Activated CD8-positive, alpha-beta T cell treated with anti-CD3 and anti-CD28 coated beads, Interleukin-2, amount 10 ng/mL, durations not matched to agents 7 days and 5 days (primary cell): ENCODE measurements around the gene MARF1. TPM values are rescaled to one million over a fixed set of nuclear protein-coding genes. Genes with fewer than 3 reads are reported as not detected.
"Not testable (repeated sequence)": the region's sequence is repeated elsewhere in the genome, so short reads cannot be mapped to it uniquely, and the experiment has no call there.

Experiments used
- ATAC-seq: fragments of 150-1000 bp; cut with Tn5 transposase; one replicate; pipeline ENCODE4 v1.10.0; 2021; ENCODE audit warnings: moderate library complexity
- CTCF ChIA-PET: fragments of 350-600 bp; sonication (Branson Sonifier 250); formaldehyde crosslinking; loops from one replicate; lab custom pipeline; 2021; ENCODE audit warnings: antibody characterized with exemption; lab: Charles Lee
- POLR2A ChIA-PET: fragments of 350-600 bp; sonication (Branson Sonifier 250); formaldehyde crosslinking; loops from one replicate; lab custom pipeline; 2021; ENCODE audit warnings: antibody characterized with exemption; lab: Charles Lee
- DNase-seq: peaks from one replicate; pipeline ENCODE4 v3.0.0-alpha.2; 2020
- H3K27ac Mint-ChIP-seq: one replicate; pipeline ENCODE4 v1.8.0; 2021; ENCODE audit warnings: mild to moderate bottlenecking, mixed read lengths
- H3K27me3 Mint-ChIP-seq: one replicate; pipeline ENCODE4 v1.8.0; 2021; ENCODE audit warnings: low read depth, mixed read lengths
- H3K36me3 Mint-ChIP-seq: one replicate; pipeline ENCODE4 v1.8.0; 2021; ENCODE audit warnings: low read depth, mixed read lengths
- H3K4me1 Mint-ChIP-seq: one replicate; pipeline ENCODE4 v1.8.0; 2021; ENCODE audit warnings: low read depth, mixed read lengths
- H3K4me3 Mint-ChIP-seq: one replicate; pipeline ENCODE4 v1.8.0; 2021; ENCODE audit warnings: mild to moderate bottlenecking, mixed read lengths
- H3K9me3 Mint-ChIP-seq: one replicate; pipeline ENCODE4 v1.8.0; 2022; ENCODE audit warnings: mixed read lengths; ENCODE audit not compliant: insufficient read depth
- total RNA-seq, 2 experiments: library from RNA; stranded (reverse); gene quantifications; one replicate each; pipeline ENCODE4 v1.2.3, GENCODE V29; 2021

The MARF1 gene
- total RNA-seq, 2 experiments from 2014 or later, result 62.7 to 64.5 TPM

- ChIA-PET POLR2A (no interaction called here), CTCF (interaction anchor here (1.2 kb wide), 1 partner anchor 32 kb away, joined by 3 read pairs; no protein-coding TSS in a partner anchor)
- DNase-seq (no peak), ATAC-seq (no peak)
- Mint-ChIP-seq H3K9me3 (peaks cover 4% of the 10 kb centered on the region), H3K36me3 (no peaks in the 10 kb centered on the region), H3K27ac (no peak overlapping the region), H3K27me3 (no peaks in the 10 kb centered on the region), H3K4me1 (no peaks in the 10 kb centered on the region), H3K4me3 (no peak overlapping the region)
Measured at GRCh38 chr16:15564604-15565339, 78.2 kb downstream of the MARF1 start.

GRCh38 chr16:15559176-15559575, 83.8 kb downstream of the MARF1 start:
- Mint-ChIP-seq H3K4me1 (no peaks in the 10 kb centered on the region), H3K4me3 (no peak overlapping the region), H3K27ac (no peak overlapping the region), H3K9me3 (peaks cover 4% of the 10 kb centered on the region), H3K27me3 (no peaks in the 10 kb centered on the region), H3K36me3 (no peaks in the 10 kb centered on the region)
- DNase-seq (no peak), ATAC-seq (no peak)
- POLR2A ChIA-PET, result interaction anchor here (0.6 to 1.5 kb wide), 2 partner anchors 11 to 32 kb away, joined by 3 to 6 read pairs; no protein-coding TSS in a partner anchor
- CTCF ChIA-PET, result no interaction called here

- CTCF ChIA-PET, result interaction anchor here (1.3 kb wide), 1 partner anchor 8 kb away, joined by 3 read pairs; no protein-coding TSS in a partner anchor
- Mint-ChIP-seq H3K9me3 (no peaks in the 10 kb centered on the region), H3K4me1 (no peaks in the 10 kb centered on the region), H3K27ac (no peak overlapping the region), H3K36me3 (no peaks in the 10 kb centered on the region), H3K27me3 (no peaks in the 10 kb centered on the region), H3K4me3 (no peak overlapping the region)
- POLR2A ChIA-PET, result no interaction called here
- ATAC-seq, result no peak
- no peak for DNase-seq
Measured at GRCh38 chr16:15557258-15557657, 85.7 kb downstream of the MARF1 start.

- DNase-seq, result no peak
- no peak for ATAC-seq
- CTCF ChIA-PET, result no interaction called here
- Mint-ChIP-seq H3K27me3 (no peaks in the 10 kb centered on the region), H3K36me3 (no peaks in the 10 kb centered on the region), H3K4me1 (no peaks in the 10 kb centered on the region), H3K27ac (no peak overlapping the region), H3K4me3 (no peak overlapping the region), H3K9me3 (no peaks in the 10 kb centered on the region)
- POLR2A ChIA-PET, result no interaction called here
Measured at GRCh38 chr16:15556130-15556529, 86.8 kb downstream of the MARF1 start.

GRCh38 chr16:15553313-15554088, 89.5 kb downstream of the MARF1 start:
- no peak overlapping the region for H3K4me3 Mint-ChIP-seq

GRCh38 chr16:15552507-15552906, 90.4 kb downstream of the MARF1 start:
- Mint-ChIP-seq H3K4me3 (no peak overlapping the region), H3K4me1 (no peaks in the 10 kb centered on the region), H3K27me3 (no peaks in the 10 kb centered on the region), H3K9me3 (no peaks in the 10 kb centered on the region), H3K36me3 (no peaks in the 10 kb centered on the region), H3K27ac (no peak overlapping the region)
- DNase-seq (no peak), ATAC-seq (no peak)
- CTCF ChIA-PET, result no interaction called here
- POLR2A ChIA-PET, result no interaction called here

More at GRCh38 chr16:15553313-15554088, 89.5 kb downstream of the MARF1 start:
- ATAC-seq (no peak), DNase-seq (no peak)
- no peaks in the 10 kb centered on the region for H3K9me3 Mint-ChIP-seq
- H3K4me1 Mint-ChIP-seq, result no peaks in the 10 kb centered on the region
- no peaks in the 10 kb centered on the region for H3K36me3 Mint-ChIP-seq
- POLR2A ChIA-PET, result no interaction called here
- H3K27ac Mint-ChIP-seq, result no peak overlapping the region
- no peaks in the 10 kb centered on the region for H3K27me3 Mint-ChIP-seq
- CTCF ChIA-PET, result no interaction called here

GRCh38 chr16:15548482-15548891, 94.5 kb downstream of the MARF1 start:
- H3K36me3 Mint-ChIP-seq, result no peaks in the 10 kb centered on the region
- ATAC-seq (no peak), DNase-seq (no peak)
- no peaks in the 10 kb centered on the region for H3K27me3 Mint-ChIP-seq
- no peak overlapping the region for H3K4me3 Mint-ChIP-seq
- CTCF ChIA-PET, result interaction anchor here (1.4 kb wide), 1 partner anchor 122 kb away, joined by 3 read pairs; no protein-coding TSS in a partner anchor
- H3K9me3 Mint-ChIP-seq, result no peaks in the 10 kb centered on the region
- no peak overlapping the region for H3K27ac Mint-ChIP-seq
- H3K4me1 Mint-ChIP-seq, result no peaks in the 10 kb centered on the region
- POLR2A ChIA-PET, result no interaction called here

GRCh38 chr16:15547768-15548096, 95.2 kb downstream of the MARF1 start:
- no peak overlapping the region for H3K4me3 Mint-ChIP-seq
- H3K4me1 Mint-ChIP-seq, result no peaks in the 10 kb centered on the region
- H3K9me3 Mint-ChIP-seq, result peaks cover 2% of the 10 kb centered on the region
- ATAC-seq (no peak), DNase-seq (no peak)
- H3K27ac Mint-ChIP-seq, result no peak overlapping the region
- H3K36me3 Mint-ChIP-seq, result no peaks in the 10 kb centered on the region
- POLR2A ChIA-PET, result no interaction called here
- H3K27me3 Mint-ChIP-seq, result no peaks in the 10 kb centered on the region
- CTCF ChIA-PET, result interaction anchor here (1.4 kb wide), 1 partner anchor 122 kb away, joined by 3 read pairs; no protein-coding TSS in a partner anchor

GRCh38 chr16:15547072-15547767, 95.7 kb downstream of the MARF1 start:
- CTCF ChIA-PET, DNase-seq, ATAC-seq, H3K36me3 Mint-ChIP-seq, H3K27me3 Mint-ChIP-seq, POLR2A ChIA-PET, H3K27ac Mint-ChIP-seq, H3K4me1 Mint-ChIP-seq, H3K9me3 Mint-ChIP-seq, H3K4me3 Mint-ChIP-seq: not testable (repeated sequence)

- no peaks in the 10 kb centered on the region for H3K4me1 Mint-ChIP-seq
- H3K27ac Mint-ChIP-seq, result no peak overlapping the region
- no peak for DNase-seq
- no peak for ATAC-seq
- POLR2A ChIA-PET, result no interaction called here
- H3K4me3 Mint-ChIP-seq, result no peak overlapping the region
- H3K36me3 Mint-ChIP-seq, result no peaks in the 10 kb centered on the region
- CTCF ChIA-PET, result no interaction called here
- H3K9me3 Mint-ChIP-seq, result peaks cover 4% of the 10 kb centered on the region
- H3K27me3 Mint-ChIP-seq, result no peaks in the 10 kb centered on the region
Measured at GRCh38 chr16:15545544-15545943, 97.4 kb downstream of the MARF1 start.

- POLR2A ChIA-PET, result no interaction called here
Measured at GRCh38 chr16:15544405-15544804, 98.5 kb downstream of the MARF1 start.

More at GRCh38 chr16:15544405-15544804, 98.5 kb downstream of the MARF1 start:
- DNase-seq (no peak), ATAC-seq (no peak)
- Mint-ChIP-seq H3K4me3 (no peak overlapping the region), H3K27me3 (no peaks in the 10 kb centered on the region), H3K4me1 (no peaks in the 10 kb centered on the region), H3K27ac (no peak overlapping the region), H3K9me3 (peaks cover 4% of the 10 kb centered on the region), H3K36me3 (no peaks in the 10 kb centered on the region)
- CTCF ChIA-PET, result no interaction called here
